ENCODE results near the gene TACC3.
"Not testable (repeated sequence)": the region's sequence is repeated elsewhere in the genome, so short reads cannot be mapped to it uniquely, and the experiment has no call there.

The TACC3 gene

GRCh38 chr4:1721003-1721665, at the start of gene TACC3, which contains the start of gene TMEM129:
Gene TACC3 (plus strand): TSS chr4:1721521. CDS start chr4:1723422, 1,901 bp downstream.
Gene TMEM129 (minus strand): TSS chr4:1721323. CDS start chr4:1720837, 486 bp downstream.
- DNase-seq = peak; percentile 83 to 86

DNA sequence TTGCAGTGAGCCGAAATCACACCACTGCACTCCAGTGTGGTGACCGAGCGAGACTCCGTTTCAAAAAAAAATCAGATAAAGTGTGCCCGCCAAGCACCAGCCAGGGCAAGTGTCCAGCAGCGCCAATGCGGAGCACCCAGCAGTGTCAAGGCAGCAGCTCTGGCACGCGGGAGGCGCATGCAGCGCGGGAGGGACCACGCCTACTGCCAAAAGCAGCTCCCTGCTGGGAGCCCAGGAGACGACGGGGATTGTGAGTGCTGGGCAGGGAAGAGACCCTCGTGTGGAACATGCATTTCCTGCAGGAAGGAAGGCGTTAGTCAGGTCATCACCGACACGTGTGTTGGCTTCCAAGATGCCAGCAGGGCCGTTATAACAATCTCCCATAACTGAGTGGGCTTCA, 47.6 kb upstream of the TACC3 start:
- no peak for DNase-seq

DNA sequence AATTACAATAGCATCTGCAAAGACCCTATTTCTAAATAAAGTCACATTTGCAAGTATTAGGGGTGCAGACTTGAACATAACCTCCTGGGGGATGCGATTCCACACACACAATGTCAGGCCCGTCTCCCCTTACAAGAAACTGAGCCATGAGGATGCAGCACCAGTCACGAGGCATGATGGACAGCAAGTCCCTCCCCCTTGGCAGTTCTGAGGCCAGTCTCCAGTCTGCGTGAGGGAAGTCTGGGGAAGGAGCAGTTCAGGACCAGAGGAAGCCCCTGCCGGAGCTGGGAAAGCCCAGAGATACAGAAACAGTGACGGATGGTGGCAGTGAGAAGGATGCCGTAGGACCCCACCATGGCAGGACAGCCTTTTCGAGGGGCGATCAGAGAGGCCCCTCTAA, 46.6 kb upstream of the TACC3 start:
- no peak for DNase-seq

DNA sequence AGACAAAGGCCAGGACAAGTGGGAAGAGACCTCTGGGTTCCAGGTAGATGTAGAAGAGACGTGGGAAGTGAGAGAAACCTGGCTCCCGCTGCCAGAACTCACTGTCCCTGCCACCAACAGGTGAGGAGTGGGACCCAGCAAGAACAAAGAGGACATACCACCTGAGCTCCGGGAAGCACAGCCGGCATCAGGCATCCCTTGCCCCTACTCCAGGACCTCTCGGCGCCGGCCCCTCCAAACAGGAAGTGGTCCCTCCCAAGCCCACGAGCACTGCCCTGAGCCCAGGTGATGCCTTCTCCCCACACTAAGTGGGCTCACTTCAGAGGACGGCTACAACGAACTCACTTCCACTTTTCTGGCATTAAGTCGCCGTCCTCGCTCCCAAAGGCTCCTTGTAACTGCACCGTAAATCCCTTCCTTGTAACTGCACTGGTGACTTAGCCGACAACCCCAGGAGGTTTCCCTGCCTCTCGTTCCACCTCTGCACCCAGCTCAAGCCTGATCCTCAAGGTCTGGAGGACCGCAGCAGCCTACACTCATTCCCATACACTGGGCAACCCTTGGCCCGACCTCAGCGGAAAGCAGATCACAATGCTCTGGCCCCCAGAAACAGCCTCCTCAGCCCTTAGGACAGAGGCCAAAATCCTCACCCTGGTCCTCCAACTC, 46.1 kb upstream of the TACC3 start:
- DNase-seq = no peak

- DNase-seq = no peak
Observed at GRCh38 chr4:1675802-1676137, 45.6 kb upstream of the TACC3 start.

DNA sequence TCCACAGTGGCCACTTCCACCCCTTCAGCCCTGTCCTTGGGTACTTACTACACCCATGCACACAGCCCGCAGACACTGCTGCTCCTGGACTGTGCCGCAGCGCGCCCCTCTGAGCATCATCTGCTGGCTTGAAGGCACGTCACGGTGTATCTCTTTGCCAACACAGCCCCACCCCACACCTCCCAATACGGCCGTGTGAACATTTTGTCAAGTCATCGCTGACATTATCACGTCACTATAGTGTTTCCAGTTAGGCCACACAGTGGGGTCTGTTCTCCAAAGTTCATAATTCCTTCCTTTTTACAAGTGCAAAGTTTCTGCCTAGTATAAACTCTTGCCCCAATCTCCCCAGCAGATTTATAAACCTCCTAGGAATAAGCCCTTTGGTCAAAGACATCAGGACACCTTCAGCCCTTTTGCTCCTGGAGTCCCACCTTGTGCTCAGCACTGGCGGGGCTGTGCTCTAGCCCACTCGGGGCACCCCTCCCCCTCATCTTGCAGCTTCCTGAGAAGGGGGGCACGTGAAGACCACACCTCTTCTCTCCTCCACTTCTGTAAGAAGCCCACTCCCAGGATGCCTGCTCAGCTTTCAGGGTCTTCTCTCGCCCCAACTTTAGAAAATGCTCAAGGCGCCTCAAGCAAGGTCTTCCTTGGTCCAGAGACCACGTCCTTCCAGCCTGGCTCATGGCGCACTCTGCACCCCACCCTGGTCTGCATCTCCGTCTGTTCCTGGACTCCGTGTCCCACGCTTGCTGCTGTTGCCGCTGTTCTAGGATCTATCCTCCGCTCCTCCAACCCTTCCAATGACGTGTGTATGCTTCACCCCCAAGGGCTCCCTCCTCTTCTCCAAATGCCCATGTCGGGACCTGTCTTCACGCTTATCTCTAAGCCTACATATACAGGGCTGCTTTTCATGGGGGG, 44.5 kb upstream of the TACC3 start:
- DNase-seq = peak in 1 of 2 donors; percentile 2

DNA sequence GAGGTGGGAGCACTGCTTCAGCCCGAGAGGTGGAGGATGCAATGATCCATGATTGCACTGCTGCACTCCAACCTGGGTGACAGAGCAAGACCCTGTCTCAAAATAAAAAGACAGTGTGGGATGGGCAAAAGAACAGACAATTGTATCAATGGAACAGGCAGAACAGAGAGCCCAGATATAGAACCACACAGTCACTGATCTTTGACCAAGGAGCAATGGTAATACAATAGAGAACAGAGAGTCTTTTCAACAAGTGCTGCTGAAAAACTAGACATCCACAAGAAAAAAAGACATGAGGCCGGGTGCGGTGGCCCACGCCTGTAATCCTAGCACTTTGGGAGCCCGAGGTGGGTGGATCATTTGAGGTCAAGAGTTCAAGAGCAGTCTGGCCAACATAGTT, 43.1 kb upstream of the TACC3 start:
- DNase-seq = no peak

DNA sequence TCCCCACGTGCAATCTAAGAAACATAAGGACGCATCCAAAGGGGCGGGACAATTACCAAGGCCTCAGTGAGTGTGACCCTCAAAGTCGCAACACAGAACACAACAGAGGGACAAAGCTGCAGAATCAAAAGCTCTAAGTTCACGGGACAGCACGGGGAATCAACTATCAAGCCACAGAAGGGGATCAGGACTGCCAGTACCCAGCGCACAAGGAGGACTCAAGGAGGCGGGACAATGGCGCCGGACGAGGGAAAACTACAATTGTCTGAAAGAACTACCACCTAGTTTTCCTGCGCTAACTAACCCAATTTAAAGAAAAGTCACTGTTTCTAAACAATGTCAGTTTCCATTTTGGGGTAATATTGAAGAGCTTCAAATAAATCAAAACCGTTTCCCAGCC, 38.5 kb upstream of the TACC3 start:
- no peak for DNase-seq

- DNase-seq = no peak
Observed at GRCh38 chr4:1683261-1683735, 38.0 kb upstream of the TACC3 start.

GRCh38 chr4:1683736-1684505, 37.4 kb upstream of the TACC3 start, which contains the start of gene FAM53A:
Gene FAM53A (minus strand): TSS chr4:1684313. CDS start chr4:1668741, 15,572 bp downstream.
- DNase-seq = peak in 1 of 2 donors; percentile 46

DNA sequence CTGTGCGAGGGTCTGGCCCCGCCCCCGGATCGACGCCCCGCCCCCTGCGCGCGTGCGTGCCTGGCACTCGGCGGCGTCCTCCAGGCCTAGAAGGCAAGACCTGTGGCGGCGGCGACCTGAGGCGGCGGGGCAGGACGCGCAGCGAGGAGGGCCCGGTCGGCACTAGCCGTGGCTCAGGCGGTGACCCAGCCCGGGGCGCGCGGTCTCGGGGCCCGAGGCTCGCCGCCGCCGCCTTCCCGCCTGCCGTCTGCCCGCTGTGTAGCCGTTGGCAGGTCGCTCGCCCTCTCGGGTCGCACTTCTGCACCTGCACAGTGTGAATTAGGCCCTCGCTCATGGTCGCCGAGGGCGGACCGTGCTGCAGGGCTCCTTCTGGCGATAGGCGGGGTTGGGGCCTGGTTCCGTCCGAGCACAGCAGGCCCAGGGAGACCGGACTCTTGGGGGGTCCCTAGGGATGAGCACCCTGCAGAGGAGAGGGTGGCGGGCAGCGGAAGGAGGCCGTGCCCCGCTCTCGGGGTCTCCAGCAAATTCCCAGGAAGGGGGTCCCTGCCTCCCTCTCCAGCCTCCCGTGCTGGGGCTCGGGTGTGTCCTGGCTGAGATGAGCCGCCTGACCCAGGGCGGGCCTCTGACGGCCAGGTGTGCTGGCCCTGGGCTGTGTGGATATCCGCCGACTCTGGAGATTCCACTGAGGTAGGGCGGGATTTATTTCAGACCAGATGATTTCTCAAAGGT, 36.7 kb upstream of the TACC3 start:
- peak; percentile 59 to 76 for DNase-seq

DNA sequence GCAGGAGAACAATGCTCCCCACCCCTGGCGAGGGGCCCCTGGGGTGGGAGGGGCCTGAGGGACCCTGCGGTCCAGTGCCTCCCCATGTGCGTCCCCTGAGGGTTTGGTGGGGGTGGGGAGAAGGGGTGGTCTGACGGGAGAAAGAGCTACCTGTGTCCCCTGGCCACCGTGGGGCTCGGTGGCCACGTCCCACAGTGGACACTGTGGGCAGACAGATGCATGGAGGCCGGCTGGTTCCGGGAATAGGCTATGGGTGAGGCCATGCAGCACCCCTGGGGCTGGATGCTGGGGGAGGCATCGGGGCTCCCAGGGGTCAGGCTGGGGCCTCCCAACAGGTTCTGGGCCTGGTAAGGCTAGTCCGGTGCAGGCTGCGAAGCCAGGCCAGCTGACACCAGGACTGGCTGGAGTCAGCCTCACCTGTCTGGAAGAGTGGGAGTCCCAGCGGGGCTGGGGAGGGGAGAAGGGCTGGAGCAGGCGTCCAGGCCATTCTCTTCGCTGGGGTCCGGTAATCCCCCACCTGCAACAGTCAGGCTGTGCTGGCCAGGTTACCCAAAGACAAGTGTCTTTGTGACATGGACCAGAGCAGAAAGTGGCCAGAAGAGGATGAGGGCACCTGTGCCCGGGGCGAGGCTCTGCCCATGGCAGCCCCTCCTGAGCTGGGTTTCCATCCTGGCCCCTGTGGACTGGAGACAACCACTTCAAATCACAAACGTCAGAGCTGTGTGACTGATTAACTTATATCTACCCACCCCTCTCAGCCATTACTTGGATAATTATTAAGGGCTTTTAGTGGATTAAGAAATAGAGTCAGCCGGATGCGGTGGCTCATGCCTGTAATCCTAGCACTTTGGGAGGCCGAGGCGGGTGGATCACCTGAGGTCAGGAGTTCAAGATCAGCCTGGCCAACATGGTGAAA, 35.8 kb upstream of the TACC3 start:
- no peak for DNase-seq

- no peak for DNase-seq
Observed at GRCh38 chr4:1686440-1687036, 34.8 kb upstream of the TACC3 start.

DNA sequence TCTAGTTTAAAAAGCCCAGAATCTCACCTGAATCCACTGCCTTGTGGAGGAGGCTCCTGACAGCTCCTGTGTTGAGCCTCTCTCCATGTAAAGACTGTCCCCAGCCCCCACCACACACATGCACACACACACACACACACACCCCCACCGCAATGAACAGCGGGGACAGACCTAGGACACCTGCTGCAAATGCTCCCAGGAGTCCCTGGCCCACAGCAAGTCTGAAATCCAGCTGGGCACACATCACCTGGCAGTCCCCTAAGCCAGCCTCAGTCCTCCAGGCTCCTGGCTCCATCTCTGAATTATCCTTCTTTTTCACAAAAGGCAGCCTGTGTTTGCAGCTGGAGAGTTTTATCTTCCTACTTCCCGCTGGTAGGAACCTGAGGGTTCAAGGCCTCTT, 30.6 kb upstream of the TACC3 start:
- no peak for DNase-seq

GRCh38 chr4:1691737-1692373, 29.5 kb upstream of the TACC3 start:
- DNase-seq = no peak

- peak; percentile 12 to 16 for DNase-seq
Observed at GRCh38 chr4:1693131-1693896, 28.0 kb upstream of the TACC3 start.

- no peak for DNase-seq
Observed at GRCh38 chr4:1695913-1696312, 25.4 kb upstream of the TACC3 start.

- not testable (repeated sequence) for DNase-seq
Observed at GRCh38 chr4:1701671-1702070, 19.6 kb upstream of the TACC3 start.

- no peak for DNase-seq
Observed at GRCh38 chr4:1703867-1704266, 17.5 kb upstream of the TACC3 start.

All from bone marrow (tissue), 2 donors.